Measurements from ENCODE around the gene ERC1. TPM values are rescaled to one million over a fixed set of nuclear protein-coding genes. Genes with fewer than 3 reads are reported as not detected.

ERC1 gene
- total and polyA plus RNA-seq, 2 donors (not counting 1 experiment from before 2014, with no cell fraction given) = 19.7 to 34.5 TPM

GRCh38 chr12:1479645-1480044 is 488.6 kb downstream of the ERC1 start:
- Histone ChIP-seq H3K4me2 (ENCODE audit: extremely low read depth, insufficient read depth, low read length) (no peak overlapping the region), H3K9me3 (ENCODE audit: control insufficient read depth, insufficient read depth, low read depth, low read length) (no peaks in the 10 kb centered on the region), H2AFZ (ENCODE audit: low read length) (no peak overlapping the region), H3K27me3 (ENCODE audit: control insufficient read depth, insufficient read depth, low read length) (no peaks in the 10 kb centered on the region), H3K79me2 (ENCODE audit: control insufficient read depth, insufficient read depth, low read length) (no peaks in the 10 kb centered on the region), H3K36me3 (ENCODE audit: control insufficient read depth, insufficient read depth, low read length) (no peaks in the 10 kb centered on the region), H3K4me3 (replicated peaks in 1 of 4; ENCODE audit: control extremely low read depth in 1 of 4, insufficient read depth in 1 of 4, low read depth in 3 of 4, low read length in 4 of 4) (no peak overlapping the region), H3K9ac (ENCODE audit: insufficient read depth, low read length) (no peak overlapping the region), H4K20me1 (ENCODE audit: control insufficient read depth, extremely low read depth, insufficient read depth, low read length) (no peaks in the 10 kb centered on the region), H3K27ac (ENCODE audit: insufficient read depth, low read length) (no peak overlapping the region), H3K4me1 (ENCODE audit: control insufficient read depth, extremely low read depth, insufficient read depth, low read length) (peaks cover 9% of the 10 kb centered on the region)
- no peak for TF ChIP-seq EZH2 (IDR thresholded peaks at IDR 0.05; ENCODE audit: low read length, missing control alignments)
- TF ChIP-seq, protein P1, sequence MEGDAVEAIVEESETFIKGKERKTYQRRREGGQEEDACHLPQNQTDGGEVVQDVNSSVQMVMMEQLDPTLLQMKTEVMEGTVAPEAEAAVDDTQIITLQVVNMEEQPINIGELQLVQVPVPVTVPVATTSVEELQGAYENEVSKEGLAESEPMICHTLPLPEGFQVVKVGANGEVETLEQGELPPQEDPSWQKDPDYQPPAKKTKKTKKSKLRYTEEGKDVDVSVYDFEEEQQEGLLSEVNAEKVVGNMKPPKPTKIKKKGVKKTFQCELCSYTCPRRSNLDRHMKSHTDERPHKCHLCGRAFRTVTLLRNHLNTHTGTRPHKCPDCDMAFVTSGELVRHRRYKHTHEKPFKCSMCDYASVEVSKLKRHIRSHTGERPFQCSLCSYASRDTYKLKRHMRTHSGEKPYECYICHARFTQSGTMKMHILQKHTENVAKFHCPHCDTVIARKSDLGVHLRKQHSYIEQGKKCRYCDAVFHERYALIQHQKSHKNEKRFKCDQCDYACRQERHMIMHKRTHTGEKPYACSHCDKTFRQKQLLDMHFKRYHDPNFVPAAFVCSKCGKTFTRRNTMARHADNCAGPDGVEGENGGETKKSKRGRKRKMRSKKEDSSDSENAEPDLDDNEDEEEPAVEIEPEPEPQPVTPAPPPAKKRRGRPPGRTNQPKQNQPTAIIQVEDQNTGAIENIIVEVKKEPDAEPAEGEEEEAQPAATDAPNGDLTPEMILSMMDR (conservative IDR thresholded peaks at IDR 0.05 in 1 of 2, IDR thresholded peaks at IDR 0.05 in 1 of 2; ENCODE audit: low read depth in 1 of 2, low read length in 2 of 2) = no peak
- no peak for DNase-seq (ENCODE audit: low read depth in 2 of 2)

DNA sequence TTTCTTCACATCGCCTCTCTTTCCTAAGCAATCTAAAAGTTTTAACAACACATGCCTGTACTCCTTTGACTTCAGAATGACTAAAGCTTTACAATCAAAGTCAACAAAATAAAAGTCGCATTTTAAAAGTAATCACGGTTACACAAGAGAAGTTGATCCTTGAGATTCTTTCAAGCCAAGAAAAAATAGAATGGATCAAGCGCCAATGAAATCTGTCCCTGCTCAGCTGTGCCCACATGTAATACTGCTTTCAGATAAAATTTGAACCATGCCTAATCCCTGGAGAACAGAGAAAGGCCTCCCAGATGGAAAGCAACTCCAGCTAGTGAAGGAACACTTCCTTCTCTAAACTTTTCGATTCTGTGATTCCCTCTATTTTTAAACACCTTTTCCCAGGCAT is 490.3 kb downstream of the ERC1 start:
- no peak overlapping the region for H3K4me3 ChIP-seq (replicated peaks in 1 of 4; ENCODE audit: control extremely low read depth in 1 of 4, insufficient read depth in 1 of 4, low read depth in 3 of 4, low read length in 4 of 4)
- H3K9ac ChIP-seq (ENCODE audit: insufficient read depth, low read length) = no peak overlapping the region
- no peak overlapping the region for H2AFZ ChIP-seq (ENCODE audit: low read length)
- H3K4me1 ChIP-seq (ENCODE audit: control insufficient read depth, extremely low read depth, insufficient read depth, low read length) = peaks cover 2% of the 10 kb centered on the region
- no peak for TF ChIP-seq EZH2 (IDR thresholded peaks at IDR 0.05; ENCODE audit: low read length, missing control alignments)
- TF ChIP-seq, protein P1 (conservative IDR thresholded peaks at IDR 0.05 in 1 of 2, IDR thresholded peaks at IDR 0.05 in 1 of 2; ENCODE audit: low read depth in 1 of 2, low read length in 2 of 2) = no peak
- peak in 1 of 2 donors; percentile 37 for DNase-seq (ENCODE audit: low read depth in 2 of 2)
- no peaks in the 10 kb centered on the region for H3K79me2 ChIP-seq (ENCODE audit: control insufficient read depth, insufficient read depth, low read length)
- no peak overlapping the region for H3K27ac ChIP-seq (ENCODE audit: insufficient read depth, low read length)
- H3K36me3 ChIP-seq (ENCODE audit: control insufficient read depth, insufficient read depth, low read length) = no peaks in the 10 kb centered on the region
- H4K20me1 ChIP-seq (ENCODE audit: control insufficient read depth, extremely low read depth, insufficient read depth, low read length) = no peaks in the 10 kb centered on the region
- no peaks in the 10 kb centered on the region for H3K9me3 ChIP-seq (ENCODE audit: control insufficient read depth, insufficient read depth, low read depth, low read length)
- H3K4me2 ChIP-seq (ENCODE audit: extremely low read depth, insufficient read depth, low read length) = no peak overlapping the region
- no peaks in the 10 kb centered on the region for H3K27me3 ChIP-seq (ENCODE audit: control insufficient read depth, insufficient read depth, low read length)

GRCh38 chr12:1481906-1482305 is 490.9 kb downstream of the ERC1 start:
- Histone ChIP-seq H3K27me3 (ENCODE audit: control insufficient read depth, insufficient read depth, low read length) (no peaks in the 10 kb centered on the region), H3K4me3 (replicated peaks in 1 of 4; ENCODE audit: control extremely low read depth in 1 of 4, insufficient read depth in 1 of 4, low read depth in 3 of 4, low read length in 4 of 4) (no peak overlapping the region), H2AFZ (ENCODE audit: low read length) (no peak overlapping the region), H3K9ac (ENCODE audit: insufficient read depth, low read length) (no peak overlapping the region), H4K20me1 (ENCODE audit: control insufficient read depth, extremely low read depth, insufficient read depth, low read length) (no peaks in the 10 kb centered on the region), H3K79me2 (ENCODE audit: control insufficient read depth, insufficient read depth, low read length) (no peaks in the 10 kb centered on the region), H3K27ac (ENCODE audit: insufficient read depth, low read length) (no peak overlapping the region), H3K36me3 (ENCODE audit: control insufficient read depth, insufficient read depth, low read length) (no peaks in the 10 kb centered on the region), H3K4me1 (ENCODE audit: control insufficient read depth, extremely low read depth, insufficient read depth, low read length) (no peaks in the 10 kb centered on the region), H3K9me3 (ENCODE audit: control insufficient read depth, insufficient read depth, low read depth, low read length) (no peaks in the 10 kb centered on the region), H3K4me2 (ENCODE audit: extremely low read depth, insufficient read depth, low read length) (no peak overlapping the region)
- TF ChIP-seq, protein P1 (conservative IDR thresholded peaks at IDR 0.05 in 1 of 2, IDR thresholded peaks at IDR 0.05 in 1 of 2; ENCODE audit: low read depth in 1 of 2, low read length in 2 of 2) = no peak
- no peak for TF ChIP-seq EZH2 (IDR thresholded peaks at IDR 0.05; ENCODE audit: low read length, missing control alignments)
- DNase-seq (ENCODE audit: low read depth in 2 of 2) = no peak
